Endothelial cell of umbilical vein (primary cell): ENCODE measurements around the gene CTNNA2.

ENCODE experiments used
- CTCF ChIP-seq, 2 donors: IDR thresholded peaks; 1 replicate in 1 of 2; 2 replicates in 1 of 2; pipeline ENCODE4 v1.5.1; 2011; ENCODE audit warnings: low read length in 2 of 2, mild to moderate bottlenecking in 2 of 2, moderate library complexity in 2 of 2, control low read depth in 1 of 2, inconsistent platforms in 1 of 2, low read depth in 1 of 2; ENCODE audit not compliant: insufficient read depth in 1 of 2; ENCODE audit errors: extremely low read depth in 1 of 2
- EZH2 ChIP-seq: IDR thresholded peaks from 2 replicates; pipeline ENCODE4 v1.6.1; 2012; ENCODE audit warnings: borderline replicate concordance, low read depth, mild to moderate bottlenecking, moderate library complexity, low read length, inconsistent platforms; ENCODE audit not compliant: severe bottlenecking
- POLR2A ChIP-seq: IDR thresholded peaks from 2 replicates; pipeline ENCODE4 v1.6.1; 2012; ENCODE audit warnings: low read depth, mild to moderate bottlenecking, control low read depth, low read length
- TF ChIP-seq, protein P1 (sequence below): IDR thresholded peaks from 2 replicates; pipeline ENCODE4 v1.6.1; 2011; ENCODE audit not compliant: insufficient read depth, insufficient read length

DNA sequence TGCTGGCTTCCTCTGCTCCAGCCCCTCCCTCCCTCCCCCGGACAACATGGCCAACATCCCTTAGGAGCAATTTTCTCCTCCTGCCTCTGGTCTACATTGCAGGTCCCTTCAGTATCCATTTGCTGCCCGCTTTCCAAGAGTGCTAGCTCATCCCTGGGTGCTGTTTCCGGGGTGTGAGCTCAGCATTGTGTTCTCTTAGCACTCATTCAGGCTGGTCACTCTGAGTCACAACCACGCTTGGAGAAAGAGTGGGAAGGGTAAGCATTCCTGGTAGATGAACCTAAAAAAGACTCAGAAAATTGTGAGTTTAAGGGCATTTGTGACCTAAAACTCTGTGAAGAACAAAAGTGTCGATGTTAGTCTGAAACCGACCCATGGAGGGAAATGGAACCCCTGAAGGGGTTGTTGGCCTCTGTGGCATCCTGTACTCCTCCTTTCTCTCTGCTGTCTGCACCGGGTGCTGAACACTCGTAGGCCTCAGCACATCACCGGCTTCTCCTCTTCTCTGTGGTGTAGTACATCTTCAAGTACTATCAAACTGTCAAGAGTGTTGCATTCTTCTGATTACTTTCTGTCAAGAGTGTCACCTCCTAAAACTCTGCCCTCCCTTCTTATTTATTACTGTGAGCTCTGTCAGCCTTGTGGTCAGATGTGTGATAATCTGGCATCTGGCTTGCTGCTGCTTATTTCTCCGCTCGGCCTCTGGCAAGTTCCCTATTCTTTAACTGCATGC, 73.0 kb downstream of the CTNNA2 start:
- TF ChIP-seq CTCF (IDR thresholded peaks at IDR 0.05; ENCODE audit: extremely low read depth in 1 of 2, insufficient read depth in 1 of 2, low read depth in 1 of 2, low read length in 2 of 2) (no peak), POLR2A (no peak), EZH2 (no peak)
- TF ChIP-seq, protein P1, sequence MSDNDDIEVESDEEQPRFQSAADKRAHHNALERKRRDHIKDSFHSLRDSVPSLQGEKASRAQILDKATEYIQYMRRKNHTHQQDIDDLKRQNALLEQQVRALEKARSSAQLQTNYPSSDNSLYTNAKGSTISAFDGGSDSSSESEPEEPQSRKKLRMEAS, result no peak
